Measurements from ENCODE around the gene MTSS2.

The MTSS2 gene

GRCh38 chr16:70652322-70652721, 33.5 kb downstream of the MTSS2 start:
- H4K8ac ChIP-seq (ENCODE audit: low read depth, low read length): no peak overlapping the region
- H3K4me3 ChIP-seq (ENCODE audit: low read length): no peak overlapping the region

GRCh38 chr16:70651524-70651923, 34.3 kb downstream of the MTSS2 start:
- H4K8ac ChIP-seq (ENCODE audit: low read depth, low read length): no peak overlapping the region
- H3K27ac ChIP-seq (ENCODE audit: low read depth, low read length): no peak overlapping the region
- H3K56ac ChIP-seq (ENCODE audit: low read length): no peak overlapping the region
- DNase-seq: no peak
- no peak overlapping the region for H2BK5ac ChIP-seq (ENCODE audit: low read length)
- H3K4ac ChIP-seq (ENCODE audit: low read depth, low read length): no peak overlapping the region
- no peak overlapping the region for H3K18ac ChIP-seq (ENCODE audit: low read length)
- no peak overlapping the region for H3K4me3 ChIP-seq (ENCODE audit: low read length)
- H2BK15ac ChIP-seq (replicated peaks; ENCODE audit: low read depth): no peak overlapping the region
- H3K27me3 ChIP-seq (ENCODE audit: insufficient read depth, low read length, poor library complexity): no peaks in the 10 kb centered on the region
- WGBS (ENCODE audit: extremely low coverage, insufficient coverage, low lambda C conversion rate): no CpG with 5 or more reads among the region's 3 CpGs
- no peak overlapping the region for H4K5ac ChIP-seq (ENCODE audit: low read length)
- H3K23ac ChIP-seq (ENCODE audit: low read length): no peak overlapping the region
- H2AK5ac ChIP-seq (ENCODE audit: low read length): no peak overlapping the region
- H3K36me3 ChIP-seq (ENCODE audit: control insufficient read depth, insufficient read depth, low read length): no peaks in the 10 kb centered on the region
- H3K79me2 ChIP-seq (ENCODE audit: control insufficient read depth, insufficient read depth, low read length): no peaks in the 10 kb centered on the region
- H3K4me1 ChIP-seq (ENCODE audit: control insufficient read depth, low read depth, low read length): no peaks in the 10 kb centered on the region
- H2BK120ac ChIP-seq (ENCODE audit: low read depth, low read length): no peak overlapping the region
- no peak overlapping the region for H3K9ac ChIP-seq (ENCODE audit: low read length)
- no peak overlapping the region for H3K4me2 ChIP-seq (ENCODE audit: low read length)
- no peaks in the 10 kb centered on the region for H3K79me1 ChIP-seq (ENCODE audit: low read length)

More at GRCh38 chr16:70652322-70652721, 33.5 kb downstream of the MTSS2 start:
- Histone ChIP-seq H3K9ac (ENCODE audit: low read length) (no peak overlapping the region), H3K4me2 (ENCODE audit: low read length) (no peak overlapping the region), H3K79me1 (ENCODE audit: low read length) (no peaks in the 10 kb centered on the region), H3K27ac (ENCODE audit: low read depth, low read length) (no peak overlapping the region), H3K18ac (ENCODE audit: low read length) (no peak overlapping the region), H3K23ac (ENCODE audit: low read length) (no peak overlapping the region), H2BK15ac (replicated peaks; ENCODE audit: low read depth) (no peak overlapping the region), H2AK5ac (ENCODE audit: low read length) (no peak overlapping the region), H2BK120ac (ENCODE audit: low read depth, low read length) (no peak overlapping the region), H3K4ac (ENCODE audit: low read depth, low read length) (no peak overlapping the region), H2BK5ac (ENCODE audit: low read length) (no peak overlapping the region), H3K56ac (ENCODE audit: low read length) (no peak overlapping the region), H3K4me1 (ENCODE audit: control insufficient read depth, low read depth, low read length) (no peaks in the 10 kb centered on the region), H3K27me3 (ENCODE audit: insufficient read depth, low read length, poor library complexity) (no peaks in the 10 kb centered on the region), H3K79me2 (ENCODE audit: control insufficient read depth, insufficient read depth, low read length) (no peaks in the 10 kb centered on the region), H4K5ac (ENCODE audit: low read length) (no peak overlapping the region), H3K36me3 (ENCODE audit: control insufficient read depth, insufficient read depth, low read length) (no peaks in the 10 kb centered on the region)
- no CpG with 5 or more reads among the region's 2 CpGs for WGBS (ENCODE audit: extremely low coverage, insufficient coverage, low lambda C conversion rate)
- no peak for DNase-seq

GRCh38 chr16:70650216-70650615, 35.6 kb downstream of the MTSS2 start:
- Histone ChIP-seq H2BK15ac (replicated peaks; ENCODE audit: low read depth) (no peak overlapping the region), H3K18ac (ENCODE audit: low read length) (no peak overlapping the region), H3K36me3 (ENCODE audit: control insufficient read depth, insufficient read depth, low read length) (no peaks in the 10 kb centered on the region), H4K5ac (ENCODE audit: low read length) (no peak overlapping the region), H2BK120ac (ENCODE audit: low read depth, low read length) (no peak overlapping the region), H3K27ac (ENCODE audit: low read depth, low read length) (no peak overlapping the region), H3K56ac (ENCODE audit: low read length) (no peak overlapping the region), H3K4ac (ENCODE audit: low read depth, low read length) (no peak overlapping the region), H3K4me3 (ENCODE audit: low read length) (no peak overlapping the region), H4K8ac (ENCODE audit: low read depth, low read length) (no peak overlapping the region), H3K9ac (ENCODE audit: low read length) (no peak overlapping the region), H2AK5ac (ENCODE audit: low read length) (no peak overlapping the region), H3K4me2 (ENCODE audit: low read length) (no peak overlapping the region), H2BK5ac (ENCODE audit: low read length) (no peak overlapping the region), H3K79me2 (ENCODE audit: control insufficient read depth, insufficient read depth, low read length) (no peaks in the 10 kb centered on the region), H3K27me3 (ENCODE audit: insufficient read depth, low read length, poor library complexity) (no peaks in the 10 kb centered on the region), H3K23ac (ENCODE audit: low read length) (no peak overlapping the region), H3K4me1 (ENCODE audit: control insufficient read depth, low read depth, low read length) (no peaks in the 10 kb centered on the region), H3K79me1 (ENCODE audit: low read length) (no peaks in the 10 kb centered on the region)
- WGBS (ENCODE audit: extremely low coverage, insufficient coverage, low lambda C conversion rate): no CpG with 5 or more reads among the region's 4 CpGs
- no peak for DNase-seq

DNA sequence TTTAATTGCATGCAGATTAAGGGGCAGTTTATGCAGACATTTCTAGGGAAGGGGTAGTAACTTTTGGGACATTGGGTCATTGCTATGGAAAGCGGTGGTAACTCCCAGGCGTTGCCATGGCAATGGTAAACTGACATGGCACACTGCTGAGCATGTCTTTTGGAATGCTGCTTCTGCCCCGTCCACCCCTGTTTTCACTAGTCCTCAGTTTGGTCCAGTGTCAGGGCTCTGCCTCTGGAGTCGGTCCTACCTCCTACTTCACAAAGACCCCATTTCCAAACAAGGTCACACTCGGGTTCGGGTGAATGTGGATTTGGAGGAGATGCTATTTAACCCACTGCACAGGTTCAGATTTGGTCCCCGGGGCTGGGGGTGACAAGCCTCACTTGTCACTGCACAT, 36.6 kb downstream of the MTSS2 start:
- Histone ChIP-seq H3K23ac (ENCODE audit: low read length) (no peak overlapping the region), H3K79me1 (ENCODE audit: low read length) (no peaks in the 10 kb centered on the region), H3K4me3 (ENCODE audit: low read length) (no peak overlapping the region), H3K4me1 (ENCODE audit: control insufficient read depth, low read depth, low read length) (no peaks in the 10 kb centered on the region), H3K27me3 (ENCODE audit: insufficient read depth, low read length, poor library complexity) (no peaks in the 10 kb centered on the region), H2BK15ac (replicated peaks; ENCODE audit: low read depth) (no peak overlapping the region), H3K27ac (ENCODE audit: low read depth, low read length) (no peak overlapping the region), H3K56ac (ENCODE audit: low read length) (no peak overlapping the region), H3K4ac (ENCODE audit: low read depth, low read length) (no peak overlapping the region), H4K8ac (ENCODE audit: low read depth, low read length) (no peak overlapping the region), H2BK5ac (ENCODE audit: low read length) (no peak overlapping the region), H3K9ac (ENCODE audit: low read length) (no peak overlapping the region), H3K36me3 (ENCODE audit: control insufficient read depth, insufficient read depth, low read length) (no peaks in the 10 kb centered on the region), H4K5ac (ENCODE audit: low read length) (no peak overlapping the region), H3K79me2 (ENCODE audit: control insufficient read depth, insufficient read depth, low read length) (no peaks in the 10 kb centered on the region), H2AK5ac (ENCODE audit: low read length) (no peak overlapping the region), H2BK120ac (ENCODE audit: low read depth, low read length) (no peak overlapping the region), H3K4me2 (ENCODE audit: low read length) (no peak overlapping the region), H3K18ac (ENCODE audit: low read length) (no peak overlapping the region)
- DNase-seq: no peak
- no CpG with 5 or more reads among the region's 7 CpGs for WGBS (ENCODE audit: extremely low coverage, insufficient coverage, low lambda C conversion rate)

DNA sequence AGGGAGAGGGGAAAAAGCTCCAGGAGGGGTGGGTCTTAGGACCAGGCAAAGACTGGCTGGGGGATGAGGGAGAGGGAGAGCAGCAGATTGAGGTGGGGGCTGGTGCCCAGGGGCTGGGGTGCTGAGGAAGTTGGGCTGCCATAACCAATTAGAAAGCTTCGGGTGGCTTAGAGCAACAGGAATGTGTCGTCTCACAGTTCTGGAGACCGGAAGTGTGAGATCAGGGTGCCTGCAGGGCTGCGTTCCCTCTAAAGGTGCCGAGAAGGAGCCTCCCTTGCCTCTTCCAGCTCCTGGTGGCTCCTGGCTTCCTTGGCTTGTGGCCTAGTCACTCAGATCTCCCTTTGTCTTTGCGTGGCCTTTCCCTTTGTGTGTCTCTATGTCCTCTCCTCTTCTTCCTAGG, 37.2 kb downstream of the MTSS2 start:
- Histone ChIP-seq H3K4ac (ENCODE audit: low read depth, low read length) (no peak overlapping the region), H3K56ac (ENCODE audit: low read length) (no peak overlapping the region), H3K18ac (ENCODE audit: low read length) (no peak overlapping the region), H3K4me2 (ENCODE audit: low read length) (no peak overlapping the region), H3K27me3 (ENCODE audit: insufficient read depth, low read length, poor library complexity) (no peaks in the 10 kb centered on the region), H3K27ac (ENCODE audit: low read depth, low read length) (no peak overlapping the region), H4K5ac (ENCODE audit: low read length) (no peak overlapping the region), H2BK15ac (replicated peaks; ENCODE audit: low read depth) (no peak overlapping the region), H3K9ac (ENCODE audit: low read length) (no peak overlapping the region), H2AK5ac (ENCODE audit: low read length) (no peak overlapping the region), H3K79me1 (ENCODE audit: low read length) (no peaks in the 10 kb centered on the region), H3K36me3 (ENCODE audit: control insufficient read depth, insufficient read depth, low read length) (no peaks in the 10 kb centered on the region), H4K8ac (ENCODE audit: low read depth, low read length) (no peak overlapping the region), H3K4me3 (ENCODE audit: low read length) (no peak overlapping the region), H2BK120ac (ENCODE audit: low read depth, low read length) (no peak overlapping the region), H3K79me2 (ENCODE audit: control insufficient read depth, insufficient read depth, low read length) (no peaks in the 10 kb centered on the region), H3K4me1 (ENCODE audit: control insufficient read depth, low read depth, low read length) (no peaks in the 10 kb centered on the region), H2BK5ac (ENCODE audit: low read length) (no peak overlapping the region), H3K23ac (ENCODE audit: low read length) (no peak overlapping the region)
- no peak for DNase-seq
- no CpG with 5 or more reads among the region's 6 CpGs for WGBS (ENCODE audit: extremely low coverage, insufficient coverage, low lambda C conversion rate)

All from mesendoderm (in vitro differentiated cells).